ENCODE measurements around the gene GRIN2A. TPM values are rescaled to one million over a fixed set of nuclear protein-coding genes. Genes with fewer than 3 reads are reported as not detected.

GRIN2A gene
- total and polyA plus RNA-seq, 2 experiments from 2014 or later: not detected

DNA sequence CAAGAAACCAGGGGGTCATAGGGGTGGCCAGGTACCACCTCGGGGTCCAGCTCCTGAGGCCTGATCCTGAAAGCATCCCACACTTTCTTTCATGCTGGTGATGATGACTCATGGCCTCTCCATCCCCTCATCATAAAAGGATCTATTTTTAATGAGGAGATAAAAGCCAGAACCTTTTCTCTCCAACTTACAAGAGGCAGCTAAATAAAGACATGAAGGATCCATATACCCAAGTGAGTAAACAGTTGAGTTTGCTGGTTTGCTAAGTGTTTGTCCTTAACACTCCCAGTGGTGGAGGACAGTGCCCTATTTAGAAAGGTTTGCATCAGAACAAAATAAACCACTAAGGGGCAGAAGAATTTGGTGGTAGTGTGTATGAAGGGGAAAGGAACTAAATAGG lies 383.8 kb downstream of the GRIN2A start:
- in situ Hi-C loops (cut with MboI): no loop called here

DNA sequence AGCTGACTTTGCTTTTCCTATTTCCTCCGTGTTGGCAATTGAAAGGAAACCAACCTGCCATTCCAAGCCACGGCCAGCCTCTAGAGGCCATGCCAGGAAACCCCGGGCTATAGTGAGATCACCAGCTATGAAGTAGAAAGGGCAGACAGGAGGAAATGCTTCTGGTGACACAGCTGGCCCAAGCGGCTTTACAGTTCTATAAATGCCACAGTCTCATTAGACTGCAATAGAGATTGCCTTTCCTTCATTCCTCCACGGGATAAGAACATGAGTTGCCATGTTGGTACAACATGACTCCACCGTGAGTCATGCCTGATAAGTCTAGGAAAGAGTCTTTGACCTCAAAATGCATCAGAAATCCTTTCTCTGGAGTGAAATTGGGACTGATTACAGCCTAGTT lies 384.9 kb downstream of the GRIN2A start:
- no peaks in the 10 kb centered on the region for H3F3A ChIP-seq (ENCODE audit: insufficient read depth)
- DNase-seq: peak; percentile 22
- no peaks in the 10 kb centered on the region for H3K9me3 ChIP-seq (ENCODE audit: low read depth)
- H3K9me2 ChIP-seq (ENCODE audit: insufficient read depth): no peaks in the 10 kb centered on the region
- H3K27ac ChIP-seq: no peak overlapping the region
- no peak overlapping the region for H3K4me3 ChIP-seq
- no peaks in the 10 kb centered on the region for H4K20me1 ChIP-seq (ENCODE audit: insufficient read depth)
- no peak overlapping the region for H2AFZ ChIP-seq
- no peak overlapping the region for H3K4me2 ChIP-seq (ENCODE audit: unreplicated experiment)
- in situ Hi-C loops (cut with MboI): no loop called here
- H3K79me2 ChIP-seq (ENCODE audit: insufficient read depth): no peaks in the 10 kb centered on the region
- 16 to 20% methylated on average over 6 of the region's 6 CpGs for WGBS, 2 experiments (ENCODE audit: low coverage in 1 of 2, low lambda C conversion rate in 2 of 2, missing lambda C conversion rate in 2 of 2)
- H3K36me3 ChIP-seq (ENCODE audit: low read depth): no peaks in the 10 kb centered on the region
- no peaks in the 10 kb centered on the region for H3K4me1 ChIP-seq (ENCODE audit: insufficient read depth)
- no peak overlapping the region for H3K9ac ChIP-seq
- H3K27me3 ChIP-seq (replicated peaks; ENCODE audit: insufficient read depth): no peaks in the 10 kb centered on the region
- TF ChIP-seq EZH2phosphoT487 (IDR thresholded peaks at IDR 0.05; ENCODE audit: insufficient read depth, low read depth) (no peak), EZH2 (IDR thresholded peaks at IDR 0.05; ENCODE audit: insufficient read depth, poor library complexity, severe bottlenecking) (no peak)

More for the DNA sequence above, 383.8 kb downstream of the GRIN2A start:
- Histone ChIP-seq H3K4me3 (no peak overlapping the region), H2AFZ (no peak overlapping the region), H3K9me2 (ENCODE audit: insufficient read depth) (no peaks in the 10 kb centered on the region), H4K20me1 (ENCODE audit: insufficient read depth) (no peaks in the 10 kb centered on the region), H3K9ac (no peak overlapping the region), H3K79me2 (ENCODE audit: insufficient read depth) (no peaks in the 10 kb centered on the region), H3K27me3 (replicated peaks; ENCODE audit: insufficient read depth) (no peaks in the 10 kb centered on the region), H3K27ac (no peak overlapping the region), H3K4me1 (ENCODE audit: insufficient read depth) (no peaks in the 10 kb centered on the region), H3K9me3 (ENCODE audit: low read depth) (no peaks in the 10 kb centered on the region), H3K36me3 (ENCODE audit: low read depth) (no peaks in the 10 kb centered on the region), H3K4me2 (ENCODE audit: unreplicated experiment) (no peak overlapping the region), H3F3A (ENCODE audit: insufficient read depth) (no peaks in the 10 kb centered on the region)
- TF ChIP-seq EZH2phosphoT487 (IDR thresholded peaks at IDR 0.05; ENCODE audit: insufficient read depth, low read depth): no peak
- TF ChIP-seq EZH2 (IDR thresholded peaks at IDR 0.05; ENCODE audit: insufficient read depth, poor library complexity, severe bottlenecking): no peak
- no peak for DNase-seq
- 0% methylated on average over 1 of the region's 1 CpG for WGBS, 2 experiments (ENCODE audit: low coverage in 1 of 2, low lambda C conversion rate in 2 of 2, missing lambda C conversion rate in 2 of 2)

DNA sequence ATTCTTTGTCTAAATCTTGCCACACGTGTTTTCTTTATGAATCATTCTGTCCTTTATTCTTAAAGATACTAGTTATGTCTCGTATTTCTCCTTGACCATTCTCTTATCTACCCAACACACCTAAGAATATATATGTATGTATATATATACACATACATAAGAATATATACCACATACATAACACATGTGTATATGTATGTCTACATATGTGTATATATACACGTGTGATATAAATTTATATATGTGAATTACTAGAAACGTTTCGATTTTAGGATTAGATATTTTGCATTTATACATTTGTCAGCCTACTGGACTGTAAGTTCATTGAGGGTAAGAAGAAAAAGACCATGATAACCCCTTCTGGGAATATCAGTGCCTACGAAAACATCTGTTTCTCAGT lies 388.6 kb downstream of the GRIN2A start:
- H3K79me2 ChIP-seq (ENCODE audit: insufficient read depth): no peaks in the 10 kb centered on the region
- no peak overlapping the region for H3K4me2 ChIP-seq (ENCODE audit: unreplicated experiment)
- no peak for DNase-seq
- H3K9me2 ChIP-seq (ENCODE audit: insufficient read depth): no peaks in the 10 kb centered on the region
- TF ChIP-seq EZH2 (IDR thresholded peaks at IDR 0.05; ENCODE audit: insufficient read depth, poor library complexity, severe bottlenecking): no peak
- no peak for TF ChIP-seq EZH2phosphoT487 (IDR thresholded peaks at IDR 0.05; ENCODE audit: insufficient read depth, low read depth)
- H3K9ac ChIP-seq: no peak overlapping the region
- H3K36me3 ChIP-seq (ENCODE audit: low read depth): no peaks in the 10 kb centered on the region
- no peaks in the 10 kb centered on the region for H3K9me3 ChIP-seq (ENCODE audit: low read depth)
- 26 to 28% methylated on average over 6 of the region's 6 CpGs for WGBS, 2 experiments (ENCODE audit: low coverage in 1 of 2, low lambda C conversion rate in 2 of 2, missing lambda C conversion rate in 2 of 2)
- no peaks in the 10 kb centered on the region for H4K20me1 ChIP-seq (ENCODE audit: insufficient read depth)
- H2AFZ ChIP-seq: no peak overlapping the region
- in situ Hi-C loops (cut with MboI): no loop called here
- H3K4me3 ChIP-seq: no peak overlapping the region
- no peaks in the 10 kb centered on the region for H3K27me3 ChIP-seq (replicated peaks; ENCODE audit: insufficient read depth)
- no peaks in the 10 kb centered on the region for H3F3A ChIP-seq (ENCODE audit: insufficient read depth)
- no peak overlapping the region for H3K27ac ChIP-seq
- H3K4me1 ChIP-seq (ENCODE audit: insufficient read depth): no peaks in the 10 kb centered on the region

DNA sequence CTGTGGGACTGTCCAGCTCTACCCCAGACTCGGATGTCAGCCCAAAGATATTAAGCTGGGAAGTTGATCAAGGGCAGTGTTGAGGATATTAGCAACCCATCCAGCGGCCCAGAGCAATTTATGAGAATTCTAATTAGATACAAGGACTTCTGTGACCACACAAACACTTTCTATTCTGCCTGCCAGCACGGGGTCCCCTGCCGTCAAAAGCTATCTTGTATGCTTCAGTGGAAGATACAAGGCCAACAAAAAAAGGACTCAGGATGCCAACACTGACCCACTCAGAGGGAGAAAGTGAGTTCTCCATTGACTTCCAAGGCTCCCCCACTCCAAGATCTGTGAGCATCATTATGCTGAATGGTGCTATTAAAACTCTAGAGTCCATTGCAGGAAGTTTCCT lies 390.7 kb downstream of the GRIN2A start:
- Histone ChIP-seq H3K9ac (no peak overlapping the region), H3K9me2 (ENCODE audit: insufficient read depth) (no peaks in the 10 kb centered on the region), H2AFZ (no peak overlapping the region), H3K4me2 (ENCODE audit: unreplicated experiment) (no peak overlapping the region), H3F3A (ENCODE audit: insufficient read depth) (no peaks in the 10 kb centered on the region), H3K79me2 (ENCODE audit: insufficient read depth) (no peaks in the 10 kb centered on the region), H3K4me3 (no peak overlapping the region), H3K27me3 (replicated peaks; ENCODE audit: insufficient read depth) (no peaks in the 10 kb centered on the region), H4K20me1 (ENCODE audit: insufficient read depth) (no peaks in the 10 kb centered on the region), H3K36me3 (ENCODE audit: low read depth) (no peaks in the 10 kb centered on the region), H3K4me1 (ENCODE audit: insufficient read depth) (no peaks in the 10 kb centered on the region), H3K27ac (no peak overlapping the region), H3K9me3 (ENCODE audit: low read depth) (no peaks in the 10 kb centered on the region)
- in situ Hi-C loops (cut with MboI): no loop called here
- DNase-seq: no peak
- no peak for TF ChIP-seq EZH2phosphoT487 (IDR thresholded peaks at IDR 0.05; ENCODE audit: insufficient read depth, low read depth)
- TF ChIP-seq EZH2 (IDR thresholded peaks at IDR 0.05; ENCODE audit: insufficient read depth, poor library complexity, severe bottlenecking): no peak
- 9 to 30% methylated on average over 4 of the region's 4 CpGs for WGBS, 2 experiments (ENCODE audit: low coverage in 1 of 2, low lambda C conversion rate in 2 of 2, missing lambda C conversion rate in 2 of 2)

DNA sequence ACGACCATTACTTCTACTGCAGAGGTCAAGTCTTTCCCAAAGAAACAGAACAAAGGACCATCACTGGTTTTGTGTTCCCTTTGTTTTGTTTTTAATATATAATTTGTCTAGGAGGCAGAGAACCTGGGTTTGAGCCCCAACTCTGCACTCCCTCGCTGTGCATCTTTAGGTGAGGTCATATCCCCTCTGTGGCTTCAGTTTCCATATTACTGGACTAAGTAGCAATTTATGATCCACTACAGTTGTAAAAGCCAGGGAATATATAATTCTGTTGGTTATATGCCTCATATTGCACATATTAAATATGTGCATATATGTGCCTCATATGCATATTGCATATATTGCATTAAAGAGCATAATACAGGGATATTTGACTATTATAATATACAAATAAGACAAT lies 392.0 kb downstream of the GRIN2A start:
- in situ Hi-C loops (cut with MboI): no loop called here
- WGBS, 2 experiments (ENCODE audit: low coverage in 1 of 2, low lambda C conversion rate in 2 of 2, missing lambda C conversion rate in 2 of 2): 5 to 11% methylated on average over 2 of the region's 2 CpGs
- Histone ChIP-seq H3K4me3 (no peak overlapping the region), H3K9me2 (ENCODE audit: insufficient read depth) (no peaks in the 10 kb centered on the region), H3K36me3 (ENCODE audit: low read depth) (no peaks in the 10 kb centered on the region), H3K27me3 (replicated peaks; ENCODE audit: insufficient read depth) (no peaks in the 10 kb centered on the region), H3F3A (ENCODE audit: insufficient read depth) (no peaks in the 10 kb centered on the region), H4K20me1 (ENCODE audit: insufficient read depth) (no peaks in the 10 kb centered on the region), H3K27ac (no peak overlapping the region), H3K79me2 (ENCODE audit: insufficient read depth) (no peaks in the 10 kb centered on the region), H3K4me2 (ENCODE audit: unreplicated experiment) (no peak overlapping the region), H3K4me1 (ENCODE audit: insufficient read depth) (no peaks in the 10 kb centered on the region), H3K9ac (no peak overlapping the region), H3K9me3 (ENCODE audit: low read depth) (no peaks in the 10 kb centered on the region), H2AFZ (no peak overlapping the region)
- TF ChIP-seq EZH2phosphoT487 (IDR thresholded peaks at IDR 0.05; ENCODE audit: insufficient read depth, low read depth): no peak
- no peak for TF ChIP-seq EZH2 (IDR thresholded peaks at IDR 0.05; ENCODE audit: insufficient read depth, poor library complexity, severe bottlenecking)
- DNase-seq: no peak

Data from GM23248 (cell line).